Lung (tissue), 12 donors: ENCODE data around the gene PRSS50. TPM values are rescaled to one million over a fixed set of nuclear protein-coding genes. Genes with fewer than 3 reads are reported as not detected.
A peak's percentile ranks its signal among the peaks of the same experiment; 100 is the strongest.

Experiments used
- ATAC-seq: fragments of 200-7000 bp; cut with Tn5 transposase; one replicate; pipeline ENCODE4 v1.9.1; 2020; ENCODE audit warnings: moderate number of reproducible peaks; ENCODE audit not compliant: insufficient read depth, low FRiP score
- DNase-seq, 3 donors: peaks; one replicate each; pipeline ENCODE4 v3.0.0-alpha.2; 2013 to 2017
- H3K27ac ChIP-seq, 2 donors: one replicate each; pipeline ENCODE4 v1.5.1; 2013; ENCODE audit warnings: mild to moderate bottlenecking in 2 of 2, moderate library complexity in 2 of 2, control low read depth in 1 of 2, inconsistent platforms in 1 of 2, low read depth in 1 of 2, low read length in 1 of 2
- H3K27me3 ChIP-seq, 3 donors: one replicate each; pipeline ENCODE4 v1.5.1; 2013; ENCODE audit warnings: low read length in 2 of 3; ENCODE audit not compliant: control insufficient read depth in 3 of 3, insufficient read depth in 3 of 3
- H3K36me3 ChIP-seq, 4 donors: one replicate each; pipeline ENCODE4 v1.5.1; 2013; ENCODE audit warnings: low read length in 4 of 4, mild to moderate bottlenecking in 1 of 4, moderate library complexity in 1 of 4; ENCODE audit not compliant: control insufficient read depth in 4 of 4, insufficient read depth in 4 of 4
- H3K4me1 ChIP-seq, 5 donors: one replicate each; pipeline ENCODE4 v1.5.1; 2013; ENCODE audit warnings: low read length in 5 of 5, mild to moderate bottlenecking in 2 of 5, moderate library complexity in 1 of 5; ENCODE audit not compliant: control insufficient read depth in 5 of 5, insufficient read depth in 5 of 5
- H3K4me3 ChIP-seq: one replicate; pipeline ENCODE4 v1.5.1; 2013; ENCODE audit warnings: mild to moderate bottlenecking, control low read depth, moderate library complexity
- H3K9ac ChIP-seq, 2 donors: one replicate each; pipeline ENCODE4 v1.5.1; 2013; ENCODE audit warnings: low read length in 2 of 2, control low read depth in 1 of 2; ENCODE audit not compliant: insufficient read depth in 1 of 2
- H3K9me3 ChIP-seq, 4 donors: one replicate each; pipeline ENCODE4 v1.5.1; 2013; ENCODE audit warnings: low read length in 3 of 4, mild to moderate bottlenecking in 1 of 4, moderate library complexity in 1 of 4; ENCODE audit not compliant: control insufficient read depth in 4 of 4, insufficient read depth in 3 of 4
- CTCF ChIP-seq: IDR thresholded peaks from 2 replicates; pipeline ENCODE4 v1.5.1; 2012; ENCODE audit warnings: mild to moderate bottlenecking; ENCODE audit errors: control extremely low read depth, extremely low read depth
- WGBS, 2 donors: extraction: QIAGEN DNeasy Blood & Tissue Kit; methylation state at CpG; one replicate each; pipeline ENCODE4 v1.1.7; 2013; 5-methylcytosine and 5-hydroxymethylcytosine counted together
- polyA plus RNA-seq, 2 donors: library from polyadenylated mRNA; stranded (reverse); fragments of 200-250 nt; gene quantifications; one replicate each; pipeline ENCODE4 v1.2.1, GENCODE V29; 2013
- total RNA-seq, 2 donors: library from RNA; depleted of rRNA in 1 of 2; stranded (reverse); fragments of >200 nt in 1 of 2; gene quantifications; one replicate each; pipeline ENCODE4 v1.2.1, GENCODE V29; 2014 to 2021
- donor health status: control.
- donor health status: control.
- donor health status: Bipolar disorder and iron deficiency.
- donor health status: healthy.
- donor health status: DM: yes; HTN: yes; CAD: no.

Gene PRSS50
- total and polyA plus RNA-seq, 4 donors, result 0.08 to 2.2 (median 0.31) TPM

GRCh38 chr3:46707601-46708011 lies 10.1 kb downstream of the PRSS50 start:
- DNase-seq, result no peak
- H3K27ac ChIP-seq, result no peak overlapping the region

GRCh38 chr3:46706771-46707582 lies 10.7 kb downstream of the PRSS50 start:
- H3K4me3 ChIP-seq, result no peak overlapping the region
- no peaks in the 10 kb centered on the region for H3K9me3 ChIP-seq
- H3K27ac ChIP-seq, result no peak overlapping the region
- H3K36me3 ChIP-seq, result no peaks in the 10 kb centered on the region
- ATAC-seq (no peak), DNase-seq (peak in 2 of 3 donors; percentile 11 to 17)
- H3K4me1 ChIP-seq, result peaks cover 0 to 7% (median 0%) of the 10 kb centered on the region in 5 donors
- no peak overlapping the region for H3K9ac ChIP-seq
- TF ChIP-seq CTCF, result no peak
- peaks cover 0 to 4% (median 3%) of the 10 kb centered on the region in 3 donors for H3K27me3 ChIP-seq
- 81 to 86% methylated on average over 13 of the region's 13 CpGs for whole genome bisulfite sequencing, 2 donors

More at GRCh38 chr3:46707601-46708011, 10.1 kb downstream of the PRSS50 start:
- TF ChIP-seq CTCF, result no peak
- no peak for ATAC-seq
- peaks cover 0 to 7% (median 0%) of the 10 kb centered on the region in 5 donors for H3K4me1 ChIP-seq
- no peaks in the 10 kb centered on the region for H3K36me3 ChIP-seq
- no peaks in the 10 kb centered on the region for H3K27me3 ChIP-seq
- no peak overlapping the region for H3K4me3 ChIP-seq
- no peak overlapping the region for H3K9ac ChIP-seq
- 87 to 90% methylated on average over 7 of the region's 7 CpGs for WGBS, 2 donors
- no peaks in the 10 kb centered on the region for H3K9me3 ChIP-seq

- Histone ChIP-seq H3K9ac (no peak overlapping the region), H3K4me3 (no peak overlapping the region), H3K4me1 (peaks cover 0 to 7% (median 0%) of the 10 kb centered on the region in 5 donors), H3K9me3 (no peaks in the 10 kb centered on the region), H3K36me3 (no peaks in the 10 kb centered on the region), H3K27me3 (peaks cover 0 to 8% (median 5%) of the 10 kb centered on the region in 3 donors), H3K27ac (no peak overlapping the region)
- ATAC-seq, result no peak
- 84 to 87% methylated on average over 19 of the region's 19 CpGs for WGBS, 2 donors
- no peak for TF ChIP-seq CTCF
- peak in 2 of 3 donors; percentile 8 to 12 for DNase-seq
These were observed 11.7 kb downstream of the PRSS50 start for GRCh38 chr3:46705751-46706552.
